Immature natural killer cell (primary cell): ENCODE data around the gene LRP1B. TPM values are rescaled to one million over a fixed set of nuclear protein-coding genes. Genes with fewer than 3 reads are reported as not detected.

ENCODE experiments used
- DNase-seq, 3 donors: peaks; one replicate each; pipeline ENCODE4 v3.0.0; 2022; ENCODE audit warnings: mixed read lengths in 1 of 3
- H3K27ac Mint-ChIP-seq, 6 donors: one replicate each; pipeline ENCODE4 v1.8.0; 2020; ENCODE audit warnings: mixed read lengths in 6 of 6, mild to moderate bottlenecking in 5 of 6, inconsistent platforms in 4 of 6, moderate library complexity in 3 of 6
- H3K27me3 Mint-ChIP-seq, 3 donors: one replicate each; pipeline ENCODE4 v1.8.0; 2020 to 2021; ENCODE audit warnings: low read depth in 3 of 3, mild to moderate bottlenecking in 3 of 3, mixed read lengths in 3 of 3, moderate library complexity in 3 of 3, inconsistent platforms in 1 of 3
- H3K36me3 Mint-ChIP-seq, 3 donors: one replicate each; pipeline ENCODE4 v1.8.0; 2020; ENCODE audit warnings: mixed read lengths in 3 of 3, inconsistent platforms in 2 of 3, mild to moderate bottlenecking in 2 of 3
- H3K4me1 Mint-ChIP-seq, 2 donors: one replicate each; pipeline ENCODE4 v1.8.0; 2020; ENCODE audit warnings: inconsistent platforms in 2 of 2, mild to moderate bottlenecking in 2 of 2, mixed read lengths in 2 of 2, moderate library complexity in 1 of 2
- H3K4me3 Mint-ChIP-seq, 5 donors: one replicate each; pipeline ENCODE4 v1.8.0; 2020; ENCODE audit warnings: mild to moderate bottlenecking in 5 of 5, mixed read lengths in 5 of 5, inconsistent platforms in 3 of 5, moderate library complexity in 3 of 5
- H3K9me3 Mint-ChIP-seq, 6 donors: one replicate each; pipeline ENCODE4 v1.8.0; 2020; ENCODE audit warnings: mild to moderate bottlenecking in 6 of 6, mixed read lengths in 6 of 6, inconsistent platforms in 4 of 6, moderate library complexity in 3 of 6
- polyA plus RNA-seq, 3 donors: library from polyadenylated mRNA; unstranded; fragments of 300-500 nt; fragmentation: Illumina TruSeq; gene quantifications; one replicate each; pipeline ENCODE4 v1.2.3, GENCODE V29; 2021

Gene LRP1B
- polyA plus RNA-seq, 3 donors from 2014 or later: not detected

DNA sequence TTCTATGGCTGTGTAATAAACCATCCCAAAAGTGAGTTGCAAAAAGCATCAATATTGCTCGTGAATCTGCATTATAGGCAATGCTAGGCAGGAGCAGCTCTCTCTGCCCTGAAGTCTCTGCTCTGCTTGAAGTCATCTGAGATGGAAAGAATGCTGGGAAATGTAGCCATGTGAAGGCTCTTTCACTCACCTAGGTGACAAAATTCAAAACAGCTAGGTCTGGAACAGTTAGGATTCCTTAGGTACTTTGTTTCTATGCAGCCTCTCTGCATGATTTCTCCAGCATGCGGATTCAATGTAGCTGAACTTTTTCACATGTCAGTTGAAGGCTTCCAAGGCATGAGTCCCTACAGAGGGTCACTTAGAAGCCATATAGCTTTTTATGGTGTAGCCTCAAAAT lies 1383.7 kb downstream of the LRP1B start:
- no peak for DNase-seq
- no peak overlapping the region for H3K27ac Mint-ChIP-seq
- no peaks in the 10 kb centered on the region for H3K27me3 Mint-ChIP-seq
- H3K9me3 Mint-ChIP-seq: peaks cover 2 to 18% (median 6%) of the 10 kb centered on the region in 6 donors
- H3K36me3 Mint-ChIP-seq: no peaks in the 10 kb centered on the region
- no peak overlapping the region for H3K4me3 Mint-ChIP-seq
- no peaks in the 10 kb centered on the region for H3K4me1 Mint-ChIP-seq

DNA sequence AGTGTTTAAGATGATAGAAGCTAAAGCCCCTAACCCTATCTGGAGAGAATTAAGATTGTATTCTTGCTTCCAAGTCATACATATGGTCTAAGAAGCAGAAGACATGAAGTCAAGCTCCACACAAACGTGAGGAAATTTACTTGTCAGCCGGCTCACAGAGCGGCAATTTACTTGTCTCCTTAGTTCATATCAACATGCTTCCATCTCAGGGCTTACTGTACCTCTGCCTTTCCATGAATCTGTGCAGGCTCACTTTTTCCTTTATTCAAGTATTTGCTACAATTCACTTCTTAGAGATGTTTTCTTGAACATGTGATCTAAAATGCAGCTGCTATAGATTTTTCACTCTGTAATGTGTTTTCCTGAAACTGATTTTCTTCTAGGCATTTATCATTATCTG lies 1386.4 kb downstream of the LRP1B start:
- DNase-seq: no peak
- peaks cover 2 to 23% (median 7%) of the 10 kb centered on the region in 6 donors for H3K9me3 Mint-ChIP-seq
- no peak overlapping the region for H3K4me3 Mint-ChIP-seq
- H3K4me1 Mint-ChIP-seq: no peaks in the 10 kb centered on the region
- H3K27me3 Mint-ChIP-seq: no peaks in the 10 kb centered on the region
- no peaks in the 10 kb centered on the region for H3K36me3 Mint-ChIP-seq
- no peak overlapping the region for H3K27ac Mint-ChIP-seq

DNA sequence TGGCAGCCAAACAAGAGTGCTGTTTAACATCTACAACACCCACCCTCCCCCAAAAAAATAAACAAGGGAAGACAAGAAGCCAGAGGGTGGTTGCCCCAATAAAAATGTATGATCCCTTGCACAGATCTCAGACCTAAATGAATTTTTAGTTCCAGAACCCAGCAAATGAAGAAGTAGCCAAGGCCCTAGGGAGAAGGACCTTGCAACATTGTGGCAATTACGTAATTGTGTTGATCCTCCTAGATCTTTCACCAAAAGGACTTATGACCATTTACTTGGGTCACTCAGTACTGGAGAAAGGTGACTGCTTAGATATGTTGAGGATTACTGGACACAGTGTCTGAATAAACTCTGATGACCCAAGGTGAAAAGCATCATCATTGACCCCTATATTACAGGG lies 1393.8 kb downstream of the LRP1B start:
- Mint-ChIP-seq H3K4me1 (no peaks in the 10 kb centered on the region), H3K4me3 (no peak overlapping the region), H3K36me3 (no peaks in the 10 kb centered on the region), H3K27me3 (peaks cover 0 to 2% (median 0%) of the 10 kb centered on the region in 3 donors), H3K27ac (no peak overlapping the region), H3K9me3 (peaks cover 7 to 74% (median 22%) of the 10 kb centered on the region in 6 donors)
- DNase-seq: no peak

DNA sequence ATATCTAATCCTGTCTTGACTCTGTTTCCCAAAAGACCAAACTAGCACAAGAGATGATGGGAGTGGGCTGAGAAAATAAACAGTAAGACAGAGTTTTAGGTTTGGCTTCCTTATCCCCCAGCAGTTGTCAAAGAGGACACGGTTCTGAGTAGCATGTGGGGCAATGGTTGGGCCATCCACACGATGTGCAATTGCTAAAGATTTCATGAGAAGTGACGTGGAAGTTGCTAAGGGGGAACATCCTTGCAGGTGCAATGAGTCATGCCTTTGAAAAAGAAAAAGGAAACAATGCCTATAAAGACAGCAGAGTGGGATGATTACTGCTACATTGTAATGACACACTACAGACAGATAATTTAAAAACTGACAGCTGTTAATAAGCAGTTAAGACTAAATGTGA lies 1395.8 kb downstream of the LRP1B start:
- peaks cover 5 to 71% (median 27%) of the 10 kb centered on the region in 6 donors for H3K9me3 Mint-ChIP-seq
- no peak overlapping the region for H3K27ac Mint-ChIP-seq
- H3K27me3 Mint-ChIP-seq: peaks cover 0 to 2% (median 0%) of the 10 kb centered on the region in 3 donors
- no peaks in the 10 kb centered on the region for H3K36me3 Mint-ChIP-seq
- no peaks in the 10 kb centered on the region for H3K4me1 Mint-ChIP-seq
- H3K4me3 Mint-ChIP-seq: no peak overlapping the region
- no peak for DNase-seq

DNA sequence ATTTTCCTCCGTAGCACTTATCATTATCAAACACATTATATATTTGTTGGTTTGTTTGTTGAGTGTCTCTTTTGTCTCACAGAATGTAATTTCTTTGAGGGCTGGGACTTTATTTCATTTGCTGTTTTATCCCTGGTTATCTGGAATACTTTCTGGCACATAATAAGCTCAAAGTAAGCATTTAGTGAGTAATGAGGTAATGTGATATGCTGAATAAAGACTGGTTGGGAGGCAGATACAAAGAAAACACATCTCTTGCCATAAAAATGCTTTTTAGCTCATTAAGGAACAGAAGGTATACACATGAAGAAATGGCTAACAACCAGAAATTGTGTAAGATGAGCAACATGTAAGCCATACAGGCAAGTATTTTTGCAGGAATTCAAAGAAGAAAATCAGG lies 1411.8 kb downstream of the LRP1B start:
- H3K27ac Mint-ChIP-seq: no peak overlapping the region
- H3K36me3 Mint-ChIP-seq: peaks cover 0 to 6% (median 3%) of the 10 kb centered on the region in 3 donors

DNA sequence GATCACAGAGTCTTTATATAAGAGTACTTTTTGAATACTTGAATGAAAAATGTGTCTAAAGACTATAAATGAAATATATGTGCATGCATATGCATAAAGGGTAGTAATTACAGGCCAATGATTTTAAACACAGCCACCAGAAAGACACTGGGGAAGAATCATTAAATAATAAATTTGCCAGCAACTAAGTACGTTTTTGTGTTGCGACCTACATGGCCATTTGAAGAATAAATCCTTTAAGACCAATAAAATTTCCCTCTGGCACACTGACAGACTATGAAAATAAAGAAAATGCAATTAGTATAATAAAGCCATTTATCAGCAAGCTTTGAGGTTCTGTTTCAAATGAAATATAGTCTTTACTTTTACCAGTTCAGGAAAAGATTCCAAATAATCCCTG lies 1413.3 kb downstream of the LRP1B start:
- peaks cover 5 to 25% (median 10%) of the 10 kb centered on the region in 6 donors for H3K9me3 Mint-ChIP-seq
- H3K27me3 Mint-ChIP-seq: peaks cover 0 to 2% (median 0%) of the 10 kb centered on the region in 3 donors
- peaks cover 0 to 9% (median 3%) of the 10 kb centered on the region in 3 donors for H3K36me3 Mint-ChIP-seq
- no peak overlapping the region for H3K27ac Mint-ChIP-seq
- no peaks in the 10 kb centered on the region for H3K4me1 Mint-ChIP-seq
- no peak overlapping the region for H3K4me3 Mint-ChIP-seq
- no peak for DNase-seq

More for the DNA sequence above, 1411.8 kb downstream of the LRP1B start:
- Mint-ChIP-seq H3K4me1 (no peaks in the 10 kb centered on the region), H3K4me3 (no peak overlapping the region), H3K9me3 (peaks cover 4 to 27% (median 14%) of the 10 kb centered on the region in 6 donors), H3K27me3 (peaks cover 0 to 6% (median 2%) of the 10 kb centered on the region in 3 donors)
- no peak for DNase-seq

DNA sequence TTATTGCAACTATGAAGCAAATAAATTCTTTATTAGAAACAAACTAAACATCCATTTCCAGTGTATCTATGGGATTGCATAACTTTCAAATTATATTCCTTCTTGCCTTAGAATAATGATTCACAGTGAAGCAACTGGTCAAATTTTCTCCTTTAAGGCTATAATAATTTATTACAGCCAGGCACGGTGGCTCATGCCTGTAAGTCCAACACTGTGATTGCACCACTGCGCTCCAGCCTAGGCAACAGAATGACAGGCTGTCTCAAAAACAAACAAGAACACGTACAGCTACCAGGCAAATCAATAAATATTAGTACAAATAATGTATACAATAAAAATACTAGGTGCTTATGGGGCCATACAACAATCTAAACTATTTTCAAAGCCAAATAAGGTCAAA lies 1416.2 kb downstream of the LRP1B start:
- DNase-seq: no peak
- no peaks in the 10 kb centered on the region for H3K27me3 Mint-ChIP-seq
- H3K27ac Mint-ChIP-seq: no peak overlapping the region
- H3K9me3 Mint-ChIP-seq: peaks cover 5 to 22% (median 9%) of the 10 kb centered on the region in 6 donors
- H3K4me1 Mint-ChIP-seq: no peaks in the 10 kb centered on the region
- no peak overlapping the region for H3K4me3 Mint-ChIP-seq
- peaks cover 0 to 3% (median 0%) of the 10 kb centered on the region in 3 donors for H3K36me3 Mint-ChIP-seq

DNA sequence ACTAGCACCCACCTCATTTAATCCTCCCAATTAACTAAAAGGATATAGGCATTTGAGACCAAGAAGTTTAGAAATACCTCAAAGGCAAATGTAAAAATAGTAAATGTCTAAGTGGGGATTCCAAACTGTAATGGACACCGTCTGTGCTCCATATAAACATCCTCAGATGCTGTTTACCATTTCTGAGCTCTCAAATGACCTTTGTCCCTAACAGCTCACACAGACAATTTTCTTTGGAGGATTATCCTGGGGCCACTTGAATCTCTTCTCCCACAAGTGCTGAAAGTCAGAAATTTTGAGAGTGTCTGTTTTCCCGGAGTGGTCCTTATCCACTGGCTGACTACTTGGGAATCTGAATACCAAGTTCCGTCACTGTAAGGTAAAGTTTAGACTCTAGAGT lies 1418.9 kb downstream of the LRP1B start:
- no peak overlapping the region for H3K27ac Mint-ChIP-seq
- H3K36me3 Mint-ChIP-seq: peaks cover 0 to 3% (median 0%) of the 10 kb centered on the region in 3 donors
- no peaks in the 10 kb centered on the region for H3K4me1 Mint-ChIP-seq
- H3K27me3 Mint-ChIP-seq: no peaks in the 10 kb centered on the region
- H3K9me3 Mint-ChIP-seq: peaks cover 3 to 19% (median 8%) of the 10 kb centered on the region in 6 donors
- no peak overlapping the region for H3K4me3 Mint-ChIP-seq
- no peak for DNase-seq

DNA sequence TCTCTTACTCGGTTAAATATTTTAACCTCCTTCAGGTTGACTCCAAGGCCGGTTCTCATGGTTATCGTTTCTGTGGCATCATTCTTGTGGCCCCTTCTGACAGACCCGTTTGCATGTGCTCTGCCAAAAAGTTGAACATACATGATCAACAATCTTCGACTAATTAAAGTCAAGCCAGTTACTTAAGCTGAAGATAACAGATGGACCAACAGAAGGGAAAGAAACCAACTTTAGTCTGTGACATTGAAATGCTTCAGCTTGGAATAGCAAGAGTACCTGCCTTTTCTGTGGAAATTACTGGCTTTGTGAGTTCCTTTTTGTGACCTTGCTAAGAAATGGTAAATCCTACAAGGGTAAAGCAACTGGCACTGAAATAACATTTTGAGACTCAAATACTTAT lies 1429.1 kb downstream of the LRP1B start:
- peaks cover 0 to 4% (median 0%) of the 10 kb centered on the region in 3 donors for H3K36me3 Mint-ChIP-seq
- DNase-seq: no peak
- H3K4me1 Mint-ChIP-seq: no peaks in the 10 kb centered on the region
- H3K27ac Mint-ChIP-seq: no peak overlapping the region
- no peaks in the 10 kb centered on the region for H3K27me3 Mint-ChIP-seq
- peaks cover 2 to 15% (median 4%) of the 10 kb centered on the region in 6 donors for H3K9me3 Mint-ChIP-seq
- H3K4me3 Mint-ChIP-seq: no peak overlapping the region

DNA sequence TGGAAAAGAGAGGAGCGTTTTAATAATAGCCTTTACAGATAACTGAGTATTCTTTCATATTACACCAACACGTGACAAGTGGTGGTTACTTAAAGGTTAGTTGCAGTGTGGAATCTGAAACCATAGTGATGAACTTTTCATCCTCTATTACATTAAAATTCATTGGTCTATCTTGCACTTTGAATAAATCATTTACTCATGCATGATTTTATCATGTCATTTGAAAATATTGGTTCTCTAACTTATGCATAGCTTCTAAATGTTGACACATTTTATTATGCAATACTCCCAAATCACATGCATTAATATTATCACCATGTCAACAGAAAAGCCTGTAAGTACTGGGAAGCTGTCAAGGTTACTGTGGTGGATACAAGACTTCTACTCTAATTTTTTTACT lies 1432.2 kb downstream of the LRP1B start:
- Mint-ChIP-seq H3K4me3 (no peak overlapping the region), H3K9me3 (peaks cover 0 to 25% (median 7%) of the 10 kb centered on the region in 6 donors), H3K27me3 (no peaks in the 10 kb centered on the region), H3K27ac (no peak overlapping the region), H3K36me3 (peaks cover 0 to 4% (median 0%) of the 10 kb centered on the region in 3 donors), H3K4me1 (no peaks in the 10 kb centered on the region)
- DNase-seq: no peak

DNA sequence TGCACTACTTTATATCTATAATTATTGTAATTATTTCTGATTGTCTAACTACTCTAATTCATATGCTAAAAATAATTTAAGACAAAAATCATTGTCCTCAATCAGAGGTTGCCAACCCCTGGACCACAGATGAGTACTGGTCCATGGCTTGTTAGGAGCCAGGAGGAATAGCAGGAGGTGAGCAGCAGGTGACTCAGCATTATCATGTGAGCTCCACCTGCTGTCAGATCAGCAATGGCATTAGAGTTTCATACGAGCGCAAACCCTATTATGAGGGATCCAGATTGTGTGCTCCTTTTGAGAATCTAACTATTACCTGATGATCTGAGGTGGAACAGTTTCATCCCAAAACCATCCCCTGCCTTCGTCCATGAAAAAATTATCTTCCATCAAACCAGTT lies 1434.4 kb downstream of the LRP1B start:
- peaks cover 0 to 25% (median 8%) of the 10 kb centered on the region in 6 donors for H3K9me3 Mint-ChIP-seq
- no peaks in the 10 kb centered on the region for H3K4me1 Mint-ChIP-seq
- no peak for DNase-seq
- no peak overlapping the region for H3K4me3 Mint-ChIP-seq
- H3K27ac Mint-ChIP-seq: no peak overlapping the region
- H3K27me3 Mint-ChIP-seq: no peaks in the 10 kb centered on the region
- H3K36me3 Mint-ChIP-seq: no peaks in the 10 kb centered on the region

DNA sequence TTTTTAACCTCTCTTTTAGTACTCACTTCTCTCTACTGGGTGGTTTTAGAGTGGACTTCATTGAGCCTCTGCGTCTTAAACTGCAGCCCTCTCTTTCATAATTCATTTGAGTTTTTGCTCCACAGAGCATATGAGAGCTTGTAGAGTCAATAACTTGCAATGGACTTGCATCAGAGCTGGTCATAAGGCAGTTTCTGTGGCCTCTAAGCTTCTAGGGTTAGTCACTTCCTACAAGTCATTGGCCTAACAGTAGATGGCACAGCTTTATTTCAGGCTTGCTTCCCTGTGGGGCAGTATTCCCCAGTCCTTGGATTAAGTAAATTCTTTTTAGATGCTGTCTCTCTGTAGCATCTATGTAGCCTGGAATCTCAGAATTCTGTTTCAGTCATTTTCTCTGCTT lies 1435.7 kb downstream of the LRP1B start:
- no peaks in the 10 kb centered on the region for H3K36me3 Mint-ChIP-seq
- peaks cover 2 to 29% (median 11%) of the 10 kb centered on the region in 6 donors for H3K9me3 Mint-ChIP-seq
- H3K27ac Mint-ChIP-seq: no peak overlapping the region
- H3K27me3 Mint-ChIP-seq: peaks cover 0 to 4% (median 0%) of the 10 kb centered on the region in 3 donors
- H3K4me3 Mint-ChIP-seq: no peak overlapping the region
- DNase-seq: no peak
- H3K4me1 Mint-ChIP-seq: no peaks in the 10 kb centered on the region

DNA sequence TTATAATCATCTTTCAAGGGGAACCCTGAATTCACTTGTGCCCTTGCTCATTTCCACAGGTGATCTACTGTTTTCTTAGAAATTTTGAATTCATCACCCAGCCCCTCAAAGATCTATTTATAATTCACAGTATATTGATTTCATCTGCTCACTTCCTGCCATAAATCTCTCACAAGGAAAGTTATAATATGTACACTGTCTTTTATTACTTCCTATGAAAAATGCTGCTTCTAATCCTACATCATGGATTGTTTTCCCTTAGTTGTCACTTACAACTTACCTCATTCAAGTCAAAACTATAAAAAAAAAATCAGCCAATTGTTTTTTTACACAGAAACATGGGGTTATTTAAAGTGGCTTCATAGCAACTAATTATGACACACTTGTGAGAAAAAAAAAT lies 1443.0 kb downstream of the LRP1B start:
- peaks cover 4 to 55% (median 20%) of the 10 kb centered on the region in 6 donors for H3K9me3 Mint-ChIP-seq
- no peaks in the 10 kb centered on the region for H3K36me3 Mint-ChIP-seq
- H3K27me3 Mint-ChIP-seq: peaks cover 0 to 4% (median 0%) of the 10 kb centered on the region in 3 donors
- H3K27ac Mint-ChIP-seq: no peak overlapping the region
- no peak overlapping the region for H3K4me3 Mint-ChIP-seq
- no peaks in the 10 kb centered on the region for H3K4me1 Mint-ChIP-seq
- DNase-seq: no peak

DNA sequence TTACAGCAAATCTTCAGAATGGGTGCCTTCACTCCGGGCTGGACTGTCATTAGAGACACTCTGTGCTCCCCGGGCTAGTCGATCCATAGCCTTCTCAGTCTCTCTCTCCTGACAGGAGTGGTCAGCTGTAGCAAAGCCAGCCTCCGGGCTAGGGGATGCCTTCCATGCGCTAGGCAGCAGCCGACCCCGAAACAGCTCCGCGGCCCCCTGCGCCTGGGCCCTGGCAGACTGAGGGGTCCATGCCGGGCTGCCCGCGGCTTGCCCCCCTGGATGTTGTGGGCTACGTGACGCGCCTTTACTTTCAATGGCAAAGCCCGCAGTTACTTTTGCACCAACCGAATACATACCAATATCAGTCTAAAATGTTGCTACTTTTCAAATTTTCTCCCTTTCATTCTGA lies 1447.2 kb downstream of the LRP1B start:
- Mint-ChIP-seq H3K4me3 (no peak overlapping the region), H3K36me3 (no peaks in the 10 kb centered on the region), H3K4me1 (no peaks in the 10 kb centered on the region), H3K9me3 (peaks cover 5 to 58% (median 18%) of the 10 kb centered on the region in 6 donors), H3K27me3 (no peaks in the 10 kb centered on the region), H3K27ac (no peak overlapping the region)
- DNase-seq: no peak

DNA sequence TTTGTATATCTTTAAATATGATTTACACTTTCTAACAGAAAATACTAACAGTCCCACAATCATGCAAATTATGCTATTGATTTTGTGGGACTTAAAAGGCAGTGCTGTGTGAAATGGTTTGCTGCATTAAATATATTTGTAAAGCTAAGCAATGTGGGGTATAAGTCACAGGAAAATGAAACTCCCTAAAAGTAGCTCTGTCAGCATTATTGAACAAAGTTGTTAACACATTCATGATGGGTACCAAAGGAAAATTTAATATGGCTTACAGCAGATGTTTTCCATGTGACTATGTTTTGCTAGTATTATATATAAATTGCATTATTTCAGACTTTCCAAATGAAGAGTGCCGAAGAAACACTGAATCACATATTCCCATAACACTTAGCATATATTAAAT lies 1450.0 kb downstream of the LRP1B start:
- H3K36me3 Mint-ChIP-seq: peaks cover 0 to 3% (median 0%) of the 10 kb centered on the region in 3 donors
- no peak for DNase-seq

More for the DNA sequence above, 1450.0 kb downstream of the LRP1B start:
- Mint-ChIP-seq H3K4me3 (no peak overlapping the region), H3K9me3 (peaks cover 0 to 48% (median 15%) of the 10 kb centered on the region in 6 donors), H3K27me3 (peaks cover 0 to 5% (median 0%) of the 10 kb centered on the region in 3 donors), H3K4me1 (no peaks in the 10 kb centered on the region), H3K27ac (no peak overlapping the region)
